22Rv1 (cell line): ENCODE data around the gene GGCX.

ENCODE experiments used
- CTCF ChIP-seq: fragments of 450-650 bp; IDR thresholded peaks from 2 replicates; pipeline ENCODE4 v1.5.1; 2017; ENCODE audit warnings: mild to moderate bottlenecking
- ZFX ChIP-seq: fragments of 450-650 bp; IDR thresholded peaks from 2 replicates; pipeline ENCODE4 v1.6.1; 2017; ENCODE audit warnings: antibody characterized with exemption, borderline replicate concordance

DNA sequence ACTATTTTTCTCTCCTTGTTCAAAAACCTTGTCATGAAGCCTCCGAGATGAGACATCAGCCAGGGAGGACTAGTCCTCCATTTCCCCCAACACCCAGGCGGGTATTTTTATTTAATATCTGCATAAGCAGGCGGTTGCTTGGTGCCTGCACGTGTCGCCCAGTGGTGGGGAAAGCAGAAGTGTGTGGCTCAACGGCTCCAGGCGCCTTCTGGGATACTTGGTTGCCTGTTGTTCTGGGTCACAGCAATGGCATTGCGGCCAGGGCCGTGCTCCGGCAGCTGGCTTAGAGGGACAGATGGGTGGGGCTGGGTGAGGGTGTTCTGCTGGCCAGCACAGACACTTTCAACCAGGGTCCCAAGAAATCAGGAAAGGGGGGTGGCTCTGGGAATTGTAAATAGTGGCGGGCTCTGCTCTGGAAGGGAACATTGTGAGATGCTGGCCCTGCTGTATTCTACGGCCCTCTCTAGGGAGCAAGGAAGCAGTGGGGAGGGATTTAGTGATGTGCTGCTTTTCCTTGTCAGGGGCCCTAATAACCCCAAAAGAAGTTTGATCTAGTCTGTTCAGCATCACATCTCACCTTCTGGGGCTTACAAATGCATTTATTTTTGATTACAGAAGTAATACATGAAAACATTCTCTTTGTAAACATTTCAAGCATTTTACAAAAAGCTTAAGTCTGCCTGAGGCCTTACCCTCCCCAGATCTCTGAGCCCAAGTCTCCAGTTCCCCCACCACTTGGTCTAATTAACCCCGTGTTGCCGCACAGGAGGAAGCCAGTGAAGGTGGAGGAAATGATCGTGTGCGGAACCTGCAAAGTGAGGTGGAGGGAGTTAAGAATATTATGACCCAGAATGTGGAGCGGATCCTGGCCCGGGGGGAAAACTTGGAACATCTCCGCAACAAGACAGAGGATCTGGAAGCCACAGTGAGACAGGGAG is 17.2 kb upstream of the GGCX start:
- TF ChIP-seq CTCF: no peak
- TF ChIP-seq ZFX: no peak
